ENCODE measurements around the gene EMILIN1. TPM values are rescaled to one million over a fixed set of nuclear protein-coding genes. Genes with fewer than 3 reads are reported as not detected.

The EMILIN1 gene
- total RNA-seq, 1 experiment from 2014 or later: 1.2 TPM

- no peaks in the 10 kb centered on the region for H4K20me1 ChIP-seq (ENCODE audit: control insufficient read depth, insufficient read depth, insufficient read length)
- H3K4ac ChIP-seq (ENCODE audit: low read depth, low read length): no peak overlapping the region
- H3K9me3 ChIP-seq (ENCODE audit: control insufficient read depth, low read depth, low read length): no peaks in the 10 kb centered on the region
- H2AFZ ChIP-seq (ENCODE audit: low read length): no peak overlapping the region
- no peak for DNase-seq
- no peak overlapping the region for H4K8ac ChIP-seq (replicated peaks; ENCODE audit: insufficient read length, low read depth, low read length)
- H3K27ac ChIP-seq (ENCODE audit: insufficient read length, low read depth, low read length): no peak overlapping the region
- Mint-ChIP-seq H3K9me3 (peaks cover 6 to 7% of the 10 kb centered on the region in 2 experiments; a peak in 4 of 5 replicates), H3K27ac (no peak overlapping the region), H3K27me3 (ENCODE audit: low read depth) (peaks cover 6% of the 10 kb centered on the region), H3K36me3 (ENCODE audit: insufficient read depth in 1 of 3, low read depth in 3 of 3) (peaks cover 23 to 50% (median 35%) of the 10 kb centered on the region in 3 experiments), H3K4me1 (peaks cover 10 to 14% of the 10 kb centered on the region in 2 experiments), H3K4me3 (peak overlapping the region; percentile 12 to 94; a peak in 2 of 5 replicates)
- no peak overlapping the region for H3K56ac ChIP-seq (ENCODE audit: insufficient read length, low read depth, low read length)
- H3K79me1 ChIP-seq (ENCODE audit: insufficient read depth, low read depth, low read length, poor library complexity, severe bottlenecking): no peaks in the 10 kb centered on the region
- TF ChIP-seq, protein P1, sequence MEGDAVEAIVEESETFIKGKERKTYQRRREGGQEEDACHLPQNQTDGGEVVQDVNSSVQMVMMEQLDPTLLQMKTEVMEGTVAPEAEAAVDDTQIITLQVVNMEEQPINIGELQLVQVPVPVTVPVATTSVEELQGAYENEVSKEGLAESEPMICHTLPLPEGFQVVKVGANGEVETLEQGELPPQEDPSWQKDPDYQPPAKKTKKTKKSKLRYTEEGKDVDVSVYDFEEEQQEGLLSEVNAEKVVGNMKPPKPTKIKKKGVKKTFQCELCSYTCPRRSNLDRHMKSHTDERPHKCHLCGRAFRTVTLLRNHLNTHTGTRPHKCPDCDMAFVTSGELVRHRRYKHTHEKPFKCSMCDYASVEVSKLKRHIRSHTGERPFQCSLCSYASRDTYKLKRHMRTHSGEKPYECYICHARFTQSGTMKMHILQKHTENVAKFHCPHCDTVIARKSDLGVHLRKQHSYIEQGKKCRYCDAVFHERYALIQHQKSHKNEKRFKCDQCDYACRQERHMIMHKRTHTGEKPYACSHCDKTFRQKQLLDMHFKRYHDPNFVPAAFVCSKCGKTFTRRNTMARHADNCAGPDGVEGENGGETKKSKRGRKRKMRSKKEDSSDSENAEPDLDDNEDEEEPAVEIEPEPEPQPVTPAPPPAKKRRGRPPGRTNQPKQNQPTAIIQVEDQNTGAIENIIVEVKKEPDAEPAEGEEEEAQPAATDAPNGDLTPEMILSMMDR (conservative IDR thresholded peaks at IDR 0.05): no peak
- no peak overlapping the region for H2BK120ac ChIP-seq (ENCODE audit: low read depth, low read length, poor library complexity, severe bottlenecking)
- no peak overlapping the region for H2BK5ac ChIP-seq (ENCODE audit: insufficient read length, low read length)
- H3K27me3 ChIP-seq (ENCODE audit: insufficient read depth, low read length): no peaks in the 10 kb centered on the region
- no CpG with 5 or more reads among the region's 8 CpGs for WGBS (ENCODE audit: extremely low coverage, insufficient read length, low lambda C conversion rate)
- H3K18ac ChIP-seq (ENCODE audit: insufficient read length, low read depth, low read length): no peak overlapping the region
- no peak overlapping the region for H2BK12ac ChIP-seq (ENCODE audit: insufficient read length, low read depth, low read length)
- no peak overlapping the region for H2BK20ac ChIP-seq (ENCODE audit: low read depth, low read length, poor library complexity, severe bottlenecking)
- peaks cover 4% of the 10 kb centered on the region; the same call in 1 of the 2 replicates for H3K4me1 ChIP-seq (ENCODE audit: insufficient read depth, low read length)
- no peaks in the 10 kb centered on the region for H3K79me2 ChIP-seq (ENCODE audit: insufficient read depth, low read length)
- H3K23me2 ChIP-seq (ENCODE audit: insufficient read length, low read depth, low read length, poor library complexity, severe bottlenecking): peaks cover 10% of the 10 kb centered on the region
- no peak overlapping the region for H3K14ac ChIP-seq (ENCODE audit: insufficient read depth, low read length)
- no peak overlapping the region for H2AK5ac ChIP-seq (ENCODE audit: insufficient read length, low read length)
- no peak overlapping the region for H3K23ac ChIP-seq (ENCODE audit: insufficient read length, low read depth, low read length)
- no peak overlapping the region for H3K9ac ChIP-seq (ENCODE audit: extremely low read depth, insufficient read length, low read length)
- no peak overlapping the region for H3T11ph ChIP-seq (ENCODE audit: low read length)
- H2BK15ac ChIP-seq (ENCODE audit: low read depth, low read length): no peak overlapping the region
- H4K5ac ChIP-seq (ENCODE audit: insufficient read length, low read depth, low read length): no peak overlapping the region
- no peak overlapping the region for H3K4me2 ChIP-seq (ENCODE audit: insufficient read depth, insufficient read length, low read length)
- H4K91ac ChIP-seq (ENCODE audit: insufficient read length, low read depth, low read length): no peak overlapping the region
Measured at GRCh38 chr2:27053776-27054175, 24.6 kb upstream of the EMILIN1 start.

Data from H9 (cell line).